Urothelium cell line (cell line): ENCODE data around the gene GTF3C1.
"Not testable (repeated sequence)": the region's sequence is repeated elsewhere in the genome, so short reads cannot be mapped to it uniquely, and the experiment has no call there.

Experiments used
- DNase-seq: peaks from one replicate; pipeline ENCODE4 v3.0.0; 2011; ENCODE audit warnings: low spot score, mixed read lengths
- FAIRE-seq: peaks from 2 replicates; lab custom pipeline; 2011; peaks lifted over from hg19 to GRCh38; lab: Jason Lieb, UNC

GTF3C1 gene

DNA sequence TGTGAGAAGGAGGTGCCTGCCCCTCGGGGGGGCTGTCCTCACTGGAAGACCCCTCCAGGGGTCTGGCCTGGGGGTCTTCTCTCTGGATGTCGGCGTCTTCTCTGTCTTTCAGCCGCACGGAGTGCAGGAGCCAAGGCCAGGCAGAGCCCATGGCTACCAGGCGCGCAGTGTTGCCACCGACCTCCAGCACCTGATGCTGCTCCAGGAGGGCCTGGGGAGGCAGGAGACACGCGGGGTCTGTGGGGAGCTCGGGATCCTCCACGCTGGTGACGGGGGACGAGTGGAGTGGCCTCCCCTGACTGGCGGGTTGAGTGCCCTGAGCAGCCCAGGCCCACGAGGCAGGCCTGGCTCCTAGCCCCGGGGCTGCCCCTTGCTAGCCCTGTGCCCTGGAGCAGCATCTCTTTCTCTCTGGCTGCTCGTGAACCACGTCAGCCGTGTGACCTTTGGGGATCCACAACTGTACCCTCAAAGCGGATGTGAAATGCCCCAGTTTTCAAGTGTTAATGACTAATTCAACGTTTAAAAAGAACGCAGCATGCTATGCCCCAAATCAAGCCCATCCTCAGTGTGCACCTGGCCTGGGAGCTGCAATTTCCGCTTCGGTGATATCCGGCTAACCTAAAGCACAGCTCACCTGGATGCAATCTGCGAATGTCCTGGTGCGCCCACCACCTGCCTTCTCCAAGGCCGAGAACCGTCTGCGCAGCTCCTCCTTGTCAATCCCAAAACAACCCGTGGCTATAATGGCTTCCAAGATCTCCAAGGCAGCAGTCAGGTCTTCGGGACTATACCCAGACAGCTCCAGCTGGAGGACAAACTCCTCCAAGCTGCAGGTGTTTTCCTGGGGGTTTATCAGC is 84.9 kb downstream of the GTF3C1 start:
- DNase-seq (no peak), FAIRE-seq (no peak)

DNA sequence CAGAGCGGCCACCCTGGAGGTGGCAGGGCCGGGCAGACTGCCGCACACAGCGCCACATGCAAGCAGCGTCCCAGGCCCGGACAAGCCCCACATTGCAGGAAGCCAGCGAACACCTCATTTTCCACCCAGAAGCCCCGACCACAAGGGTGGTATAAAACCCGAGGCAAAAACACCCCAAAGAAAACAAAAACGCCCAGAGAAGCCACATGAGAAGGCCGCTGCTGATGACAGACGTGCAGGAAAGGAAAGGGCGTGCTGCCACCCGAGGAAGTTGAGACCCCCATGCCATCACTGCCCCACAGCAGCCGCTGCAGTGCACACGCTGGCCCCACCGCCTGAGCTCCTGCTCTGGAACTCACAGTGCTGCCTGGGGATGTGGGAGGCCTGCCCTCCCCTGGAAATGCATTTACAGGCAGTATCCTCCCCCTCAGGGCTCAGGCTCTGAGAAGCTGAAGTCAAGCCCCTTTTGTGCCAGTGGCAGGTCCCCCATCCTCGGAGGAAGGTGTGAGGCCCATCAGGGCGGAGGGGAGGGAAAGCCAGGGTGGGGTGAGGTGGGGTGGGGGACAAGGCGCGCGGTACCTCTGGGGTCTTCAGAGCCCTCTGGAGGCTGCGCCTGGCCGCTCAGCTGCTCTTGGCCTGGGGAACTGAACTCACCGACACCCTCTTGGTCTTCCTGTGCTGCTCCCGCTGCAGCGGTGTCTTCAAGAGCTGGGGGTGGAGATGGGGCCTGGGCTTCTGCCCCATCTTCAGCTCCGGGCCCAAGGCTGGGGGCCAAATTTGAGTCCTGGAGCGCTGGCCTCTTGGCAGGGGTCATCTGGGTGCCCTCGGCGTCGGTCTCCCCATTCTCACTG is 85.7 kb downstream of the GTF3C1 start:
- no peak for DNase-seq
- FAIRE-seq: no peak

DNA sequence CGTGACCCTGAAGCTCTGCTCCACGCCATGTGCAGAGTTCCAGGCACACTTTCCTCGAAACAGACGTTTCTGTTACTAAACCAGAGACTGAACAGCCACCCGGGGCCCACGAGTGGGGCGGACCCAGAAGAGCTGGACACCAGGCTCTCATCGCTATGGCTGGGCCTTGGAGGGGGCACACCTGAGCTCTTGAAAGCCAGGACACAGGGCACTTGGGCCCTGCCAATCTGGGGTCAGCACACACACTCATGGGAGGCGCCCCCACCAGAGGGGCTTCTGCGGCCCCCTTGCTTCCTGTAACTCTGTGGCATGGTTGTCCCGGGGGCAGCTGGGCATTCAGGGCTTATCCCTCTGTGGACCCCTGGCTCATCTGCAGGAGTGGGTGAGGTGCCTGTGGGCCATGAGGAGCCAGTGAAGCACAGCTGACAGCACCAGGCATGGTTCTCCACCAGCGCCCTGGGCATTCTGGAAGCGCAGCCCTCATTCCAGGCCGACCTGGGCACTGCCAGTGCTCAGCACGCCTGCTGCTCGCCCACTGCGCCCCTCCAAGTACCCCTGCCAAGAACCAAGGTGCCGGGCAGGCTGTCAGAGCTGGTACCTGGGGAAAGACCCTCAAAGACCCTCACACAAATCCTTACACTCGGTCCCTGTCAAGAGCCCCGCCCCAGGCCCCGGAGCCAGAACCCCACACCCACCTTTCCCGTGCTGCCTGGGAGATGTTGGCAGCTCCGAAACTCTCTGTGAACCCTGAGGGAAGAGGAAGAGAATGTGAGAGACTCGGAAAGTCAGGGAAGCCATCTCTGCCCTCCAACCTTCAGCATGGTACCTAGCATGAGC is 86.6 kb downstream of the GTF3C1 start:
- no peak for DNase-seq
- FAIRE-seq: no peak

DNA sequence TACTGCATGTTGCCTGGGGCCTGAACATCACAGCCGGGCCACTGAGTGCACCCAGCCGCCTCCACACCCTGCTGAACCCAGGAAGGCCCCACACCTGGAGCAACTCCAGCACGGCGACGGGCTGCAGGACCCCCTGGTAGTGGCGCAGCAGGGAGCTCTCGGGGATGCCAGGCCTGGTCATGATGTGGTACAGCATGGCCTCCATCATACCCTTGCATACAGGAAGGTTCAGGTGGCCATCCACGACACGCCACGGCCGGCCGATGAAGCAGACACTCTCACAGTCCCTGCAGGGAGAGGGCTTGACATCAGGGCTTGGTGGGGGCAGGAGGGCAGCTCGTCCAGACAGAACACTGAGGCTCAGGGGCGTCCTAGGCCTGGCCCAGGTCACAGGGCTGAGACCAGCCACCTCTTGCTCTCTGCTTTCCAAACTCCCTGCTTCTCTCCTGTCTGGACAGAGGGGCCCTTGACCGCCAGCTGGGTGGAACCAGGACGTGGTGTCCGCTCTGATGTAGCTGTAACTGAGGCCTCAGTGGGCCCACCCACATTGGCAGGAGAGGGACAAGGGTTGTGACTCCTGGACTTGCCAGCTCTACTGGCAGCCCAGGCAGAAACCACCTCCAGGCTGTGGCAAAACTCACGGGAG is 87.4 kb downstream of the GTF3C1 start:
- DNase-seq: no peak
- no peak for FAIRE-seq

DNA sequence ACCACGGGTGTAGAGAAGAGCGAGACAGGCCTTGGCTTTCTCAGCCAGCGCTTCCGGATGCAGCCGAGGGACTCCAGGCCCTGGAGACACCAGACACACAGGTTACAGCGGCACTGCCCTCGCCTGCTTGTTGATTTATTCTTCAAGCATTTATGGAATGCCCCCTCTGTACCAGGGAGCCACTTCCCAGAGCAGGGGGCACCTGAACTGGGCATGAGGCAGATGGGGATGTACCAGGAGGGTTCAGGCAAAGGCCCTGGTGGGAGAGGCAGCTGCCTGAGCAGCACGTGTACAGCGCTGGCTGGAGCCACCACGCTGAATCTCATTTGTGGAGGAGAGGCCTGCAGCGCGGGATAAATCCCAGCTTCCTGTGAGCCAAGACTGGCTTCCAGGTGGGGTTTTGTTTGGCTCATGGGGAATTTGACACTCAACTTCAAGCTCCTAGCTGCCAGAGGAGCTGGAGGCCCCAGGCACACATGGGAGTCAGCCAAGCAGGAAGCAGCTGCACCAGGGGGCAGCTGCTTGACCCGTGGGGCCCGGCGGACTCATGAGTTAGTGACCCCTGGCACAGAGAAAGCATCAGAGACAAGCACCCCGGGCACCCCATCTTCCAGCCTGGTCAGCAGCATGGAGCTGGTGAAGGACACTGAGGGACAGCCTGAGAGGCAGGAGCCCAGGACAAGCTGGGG is 88.1 kb downstream of the GTF3C1 start:
- DNase-seq (no peak), FAIRE-seq (no peak)

DNA sequence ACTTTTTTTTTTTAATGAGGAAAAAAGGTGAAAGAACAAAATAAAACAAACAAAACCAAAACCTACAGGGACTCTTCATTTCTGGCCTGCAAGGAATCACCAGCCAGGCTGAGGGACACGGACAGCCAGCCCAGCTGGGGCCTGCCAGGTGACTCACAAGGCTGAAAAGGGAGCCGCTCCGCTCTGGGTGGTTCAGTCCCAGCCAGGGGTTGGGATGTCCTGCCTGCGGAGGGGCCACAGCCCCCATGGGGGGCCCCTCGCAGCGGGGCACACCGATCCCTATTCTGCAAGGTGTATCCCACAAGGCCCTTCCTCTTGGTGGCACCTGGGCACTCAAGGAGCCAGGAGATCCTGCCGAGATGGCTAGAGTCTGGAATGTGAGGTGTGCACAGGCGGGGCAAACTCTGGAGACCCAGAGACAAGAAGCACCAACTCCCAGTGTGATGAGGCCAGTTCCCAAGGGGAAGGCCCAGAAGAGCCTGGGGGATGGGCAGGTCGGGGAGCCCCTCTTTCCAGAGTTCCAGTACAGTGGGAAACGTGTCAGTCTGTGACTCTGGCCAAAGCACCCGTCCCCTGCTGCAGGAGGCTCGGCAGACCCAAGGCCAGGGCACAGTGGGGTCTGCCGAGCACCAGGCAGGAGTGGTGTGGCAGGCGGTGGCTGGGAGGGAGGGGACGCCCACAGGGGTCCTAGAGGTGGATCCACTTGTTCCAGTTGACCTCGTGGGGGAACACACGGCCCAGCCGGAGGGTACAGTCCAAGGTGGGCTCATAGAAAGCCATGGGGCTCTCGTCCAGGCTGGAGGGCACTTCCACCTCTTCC is 88.8 kb downstream of the GTF3C1 start:
- FAIRE-seq (no peak), DNase-seq (no peak)

DNA sequence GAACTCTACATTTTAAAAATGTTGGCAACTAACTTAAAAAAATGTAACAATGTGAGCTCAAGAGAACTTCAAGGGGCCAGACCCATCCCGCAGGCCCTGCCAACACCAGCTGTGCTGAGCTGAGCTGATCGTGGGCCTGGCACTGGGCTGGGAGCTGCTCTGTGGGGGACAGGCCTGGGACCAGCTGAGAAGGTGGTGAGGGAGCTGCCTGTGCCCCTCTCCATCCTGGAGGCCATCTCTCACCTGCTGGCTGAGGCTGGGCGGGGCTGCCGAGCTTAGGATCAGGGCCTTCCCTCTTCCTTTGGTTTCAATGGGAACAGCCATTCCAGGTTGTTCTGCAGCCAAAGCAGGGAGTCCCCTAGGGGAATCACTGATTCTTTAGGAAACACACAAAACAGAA is 89.5 kb downstream of the GTF3C1 start:
- no peak for FAIRE-seq
- DNase-seq: no peak

DNA sequence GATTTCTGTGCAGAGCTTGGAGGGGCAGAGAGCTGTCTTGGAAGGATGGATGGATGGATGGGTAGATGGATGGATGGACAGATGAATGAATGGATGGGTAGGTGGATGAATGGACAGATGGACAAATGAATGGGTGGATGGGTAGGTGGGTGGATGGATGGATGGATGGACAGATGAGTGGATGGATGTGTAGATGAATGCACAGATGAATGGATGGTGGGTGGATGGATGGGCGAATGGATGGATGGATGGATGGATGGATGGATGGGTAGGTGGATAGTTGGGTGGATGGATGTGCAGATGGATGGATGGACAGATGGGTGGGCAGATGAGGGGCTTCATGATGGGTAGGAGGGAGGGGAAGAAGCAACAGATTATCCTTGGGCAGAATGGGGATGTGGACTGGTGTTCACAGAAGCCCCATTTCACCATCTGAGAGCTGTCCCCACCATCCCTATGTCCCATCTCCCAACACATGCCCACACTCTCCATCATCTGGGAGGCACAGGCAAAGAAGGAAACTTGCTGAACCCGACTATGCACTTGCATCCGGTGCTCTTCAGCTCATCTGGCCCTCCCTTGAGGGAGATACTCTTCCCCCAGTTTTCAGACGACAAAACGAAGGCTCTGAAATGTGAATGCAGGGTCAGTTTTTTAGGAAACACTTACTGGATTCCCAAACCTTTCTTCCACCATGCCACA is 90.6 kb downstream of the GTF3C1 start:
- no peak for FAIRE-seq
- DNase-seq: no peak

DNA sequence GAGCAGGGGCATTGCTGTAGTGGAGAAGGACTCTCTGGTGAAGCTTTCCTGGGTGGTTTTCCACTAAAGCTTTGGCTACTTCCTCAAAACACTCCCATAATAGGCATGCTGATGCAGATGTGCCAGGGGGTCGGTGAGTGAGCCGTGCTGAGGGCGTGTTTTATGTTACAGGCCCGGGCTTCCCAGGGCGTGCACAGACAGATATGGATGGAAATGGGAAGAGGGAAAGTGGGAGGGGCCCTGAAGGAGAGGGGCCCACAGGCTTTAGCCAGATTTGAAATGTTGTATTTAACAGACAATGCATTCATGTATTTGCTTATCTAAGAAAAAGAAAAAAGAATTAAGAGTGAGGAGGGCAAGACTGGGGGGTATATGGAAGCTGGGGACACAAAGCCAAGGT is 91.5 kb downstream of the GTF3C1 start:
- FAIRE-seq (no peak), DNase-seq (no peak)

DNA sequence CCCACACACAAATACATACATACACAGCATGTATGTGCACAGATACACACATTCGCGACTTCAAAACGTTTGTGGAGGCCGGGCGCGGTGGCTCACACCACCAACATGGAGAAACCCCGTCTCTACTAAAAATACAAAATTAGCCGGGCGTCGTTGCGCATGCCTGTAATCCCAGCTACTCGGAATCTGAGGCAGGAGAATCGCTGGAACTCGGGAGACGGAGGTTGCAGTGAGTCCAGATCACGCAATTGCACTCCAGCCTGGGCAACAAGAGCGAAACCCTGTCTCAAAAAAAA is 92.2 kb downstream of the GTF3C1 start:
- not testable (repeated sequence) for DNase-seq, FAIRE-seq

DNA sequence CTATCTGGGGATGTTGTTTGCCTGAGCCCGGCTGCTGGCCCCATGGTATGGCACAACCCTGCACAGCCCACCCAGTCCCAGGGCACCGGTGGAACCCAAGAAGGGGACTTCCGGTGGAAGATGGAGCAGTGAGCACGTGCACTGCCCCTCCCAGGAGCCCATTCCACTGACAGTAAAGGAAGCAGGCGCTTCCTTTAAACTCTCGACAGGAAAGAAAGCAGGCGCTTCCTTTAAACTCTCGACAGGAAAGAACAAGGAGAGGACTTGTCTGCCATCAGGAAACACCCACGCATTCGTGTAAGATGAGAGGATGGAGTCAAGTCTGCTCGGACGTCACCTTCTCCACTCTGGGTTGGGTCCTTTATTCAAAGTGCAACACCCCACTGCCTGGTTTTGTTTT is 94.0 kb downstream of the GTF3C1 start:
- DNase-seq (no peak), FAIRE-seq (no peak)

DNA sequence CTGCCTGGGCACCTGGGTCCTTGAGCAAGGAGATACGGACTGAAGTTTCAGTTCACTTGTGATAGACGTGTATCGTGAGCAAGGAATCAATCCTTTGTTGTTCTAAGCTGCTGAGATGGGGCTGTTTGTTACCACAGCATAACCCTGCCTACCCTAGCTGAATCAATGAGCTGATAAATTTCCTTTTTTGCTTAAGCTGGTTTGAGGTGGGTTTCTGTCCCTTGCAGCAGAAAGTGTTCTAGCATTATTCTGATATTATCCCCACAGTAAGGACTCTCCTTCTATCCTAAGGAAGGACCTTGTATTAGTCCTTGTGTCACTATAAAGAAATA is 96.3 kb downstream of the GTF3C1 start:
- FAIRE-seq (no peak), DNase-seq (no peak)

DNA sequence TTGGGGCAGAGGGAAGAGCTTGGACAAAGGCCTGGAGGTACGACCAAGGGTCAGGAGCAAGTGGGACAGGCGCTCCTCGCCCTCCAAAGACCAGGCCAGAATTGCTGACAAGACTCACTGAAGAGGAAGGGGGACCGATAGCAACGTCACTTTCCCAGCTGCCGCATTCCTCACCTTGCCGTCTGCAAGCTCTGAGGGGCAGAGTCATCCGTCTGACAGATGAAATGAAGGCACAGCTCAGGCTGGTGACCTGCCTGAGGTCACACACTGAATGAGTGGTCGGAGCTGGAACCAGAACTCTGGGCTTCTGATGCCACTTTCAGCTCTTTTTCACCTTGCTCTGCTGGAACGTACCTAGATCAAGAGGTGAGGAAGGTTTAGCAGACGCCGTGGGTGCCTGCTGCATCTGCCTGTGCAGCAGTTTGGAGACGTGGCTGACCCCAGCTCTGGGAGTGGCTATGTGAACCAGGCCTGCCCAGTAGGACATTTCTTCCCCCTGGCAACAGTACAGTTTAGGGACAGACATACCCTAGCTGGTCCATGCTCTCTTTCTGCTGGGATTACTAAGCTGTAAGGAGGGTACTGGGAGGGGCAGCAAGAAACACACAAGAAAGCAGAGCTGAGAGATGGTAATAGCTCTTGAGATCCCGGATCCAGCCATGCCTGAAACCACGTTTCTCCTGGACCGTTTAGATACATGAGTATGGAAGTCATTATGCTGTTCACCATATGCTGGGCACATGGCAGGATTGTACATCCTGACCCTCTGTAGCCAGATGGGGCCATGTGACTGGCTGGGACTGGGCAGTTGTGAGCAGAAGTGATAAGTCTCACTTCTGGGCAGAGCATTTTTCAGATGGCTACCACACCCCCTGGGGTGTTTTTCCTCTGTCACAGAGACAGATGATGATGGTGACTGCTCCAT is 96.9 kb downstream of the GTF3C1 start:
- FAIRE-seq (no peak), DNase-seq (no peak)

DNA sequence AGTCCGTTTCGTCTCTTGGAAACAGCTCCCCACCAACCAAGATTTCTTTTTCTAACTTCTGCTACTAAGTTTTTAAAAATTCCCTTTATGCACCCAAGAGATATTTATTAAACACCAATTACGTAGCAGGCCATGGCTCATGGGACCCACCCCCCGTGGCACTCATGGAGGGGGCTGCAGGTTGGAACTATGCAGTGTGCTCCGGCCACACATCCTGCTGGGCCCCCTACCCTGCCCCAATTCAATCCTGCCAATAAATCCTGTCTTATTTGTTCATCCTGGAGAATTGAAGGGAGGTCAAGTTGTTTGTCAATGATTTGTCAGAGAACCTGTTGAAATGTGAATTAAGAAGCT is 99.5 kb downstream of the GTF3C1 start:
- FAIRE-seq: no peak
- DNase-seq: no peak

DNA sequence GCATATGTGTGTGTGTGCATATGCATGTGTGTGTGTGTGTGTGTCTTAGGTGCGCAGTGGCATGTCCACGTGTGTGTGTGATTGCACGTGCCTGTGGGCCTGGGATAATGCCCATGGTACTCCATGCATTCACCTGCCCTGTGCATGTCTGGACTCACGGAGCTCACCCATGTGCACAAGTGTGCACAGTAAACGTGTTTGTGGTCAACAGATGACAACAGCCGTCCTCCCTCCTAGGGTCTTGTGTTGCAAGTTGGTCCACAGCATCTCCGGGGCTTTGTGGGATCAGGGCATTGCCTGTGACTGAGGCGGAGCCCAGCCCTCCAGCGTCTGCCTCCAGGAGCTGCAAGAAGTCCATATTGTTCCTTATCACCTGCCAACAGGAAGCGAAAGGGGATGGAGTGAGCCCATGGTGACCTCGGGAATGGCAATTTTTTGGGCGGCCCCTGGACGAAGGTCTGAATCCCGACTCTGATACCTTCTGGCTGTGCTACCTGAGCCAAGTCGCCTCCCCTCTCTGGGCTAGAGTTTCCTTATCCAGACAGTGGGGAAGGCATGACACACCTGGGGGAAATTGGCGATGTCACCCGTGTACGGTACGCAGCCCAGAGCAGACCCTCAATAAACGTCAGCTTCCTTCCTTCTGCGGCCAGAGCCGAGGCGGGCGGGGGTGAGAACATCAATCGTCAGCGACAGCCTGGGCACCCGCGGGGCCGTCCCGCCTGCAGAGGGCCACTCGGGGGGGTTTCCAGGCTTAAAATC is 100.1 kb downstream of the GTF3C1 start:
- FAIRE-seq (no peak), DNase-seq (no peak)

DNA sequence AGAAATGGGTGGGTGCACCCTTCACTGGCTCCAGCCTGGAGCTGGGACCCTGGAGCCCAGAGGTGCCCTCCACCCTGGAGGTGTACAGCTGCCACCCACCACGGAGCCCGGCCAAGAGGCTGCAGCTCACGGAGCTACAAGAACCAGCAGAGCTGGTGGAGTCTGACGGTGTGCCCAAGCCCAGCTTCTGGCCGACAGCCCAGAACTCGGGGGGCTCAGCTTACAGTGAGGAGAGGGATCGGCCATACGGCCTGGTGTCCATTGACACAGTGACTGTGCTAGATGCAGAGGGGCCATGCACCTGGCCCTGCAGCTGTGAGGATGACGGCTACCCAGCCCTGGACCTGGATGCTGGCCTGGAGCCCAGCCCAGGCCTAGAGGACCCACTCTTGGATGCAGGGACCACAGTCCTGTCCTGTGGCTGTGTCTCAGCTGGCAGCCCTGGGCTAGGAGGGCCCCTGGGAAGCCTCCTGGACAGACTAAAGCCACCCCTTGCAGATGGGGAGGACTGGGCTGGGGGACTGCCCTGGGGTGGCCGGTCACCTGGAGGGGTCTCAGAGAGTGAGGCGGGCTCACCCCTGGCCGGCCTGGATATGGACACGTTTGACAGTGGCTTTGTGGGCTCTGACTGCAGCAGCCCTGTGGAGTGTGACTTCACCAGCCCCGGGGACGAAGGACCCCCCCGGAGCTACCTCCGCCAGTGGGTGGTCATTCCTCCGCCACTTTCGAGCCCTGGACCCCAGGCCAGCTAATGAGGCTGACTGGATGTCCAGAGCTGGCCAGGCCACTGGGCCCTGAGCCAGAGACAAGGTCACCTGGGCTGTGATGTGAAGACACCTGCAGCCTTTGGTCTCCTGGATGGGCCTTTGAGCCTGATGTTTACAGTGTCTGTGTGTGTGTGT is 100.9 kb downstream of the GTF3C1 start:
- DNase-seq: no peak
- FAIRE-seq: no peak
